ENCODE measurements around the gene DRC1.

GRCh38 chr2:26479789-26480565, 78.3 kb downstream of the DRC1 start:
- TF ChIP-seq CTCF (IDR thresholded peaks at IDR 0.05) (no peak), POLR2A (IDR thresholded peaks at IDR 0.05) (no peak)

Measured in esophagus squamous epithelium (tissue), 4 donors.